ENCODE results near the gene PTPRG. TPM values are rescaled to one million over a fixed set of nuclear protein-coding genes. Genes with fewer than 3 reads are reported as not detected.

PTPRG gene
- total RNA-seq, 1 experiment from 2014 or later, result 0.74 TPM

- no peaks in the 10 kb centered on the region for H3K27me3 ChIP-seq (ENCODE audit: control insufficient read depth, insufficient read depth, low read length)
- no peak for ATAC-seq
- POLR2A ChIA-PET, result no interaction called here
- CTCF ChIA-PET, result no interaction called here
- no peaks in the 10 kb centered on the region; the same call in 1 of the 2 replicates for H3K36me3 ChIP-seq (ENCODE audit: control insufficient read depth, insufficient read depth, low read length)
- no TSS peak for BruUV-seq (replicated peaks)
- no peak overlapping the region for H3K27ac ChIP-seq (ENCODE audit: low read length)
- TF ChIP-seq POLR2AphosphoS5 (IDR thresholded peaks at IDR 0.05; ENCODE audit: low read depth, low read length), result no peak
- TF ChIP-seq SIN3A (IDR thresholded peaks at IDR 0.05; ENCODE audit: borderline replicate concordance, insufficient read depth, low read depth, low read length), result no peak
- no peak for TF ChIP-seq REST (IDR thresholded peaks at IDR 0.05; ENCODE audit: insufficient read depth in 1 of 2, low read depth in 2 of 2, low read length in 1 of 2)
- TF ChIP-seq, protein P1, sequence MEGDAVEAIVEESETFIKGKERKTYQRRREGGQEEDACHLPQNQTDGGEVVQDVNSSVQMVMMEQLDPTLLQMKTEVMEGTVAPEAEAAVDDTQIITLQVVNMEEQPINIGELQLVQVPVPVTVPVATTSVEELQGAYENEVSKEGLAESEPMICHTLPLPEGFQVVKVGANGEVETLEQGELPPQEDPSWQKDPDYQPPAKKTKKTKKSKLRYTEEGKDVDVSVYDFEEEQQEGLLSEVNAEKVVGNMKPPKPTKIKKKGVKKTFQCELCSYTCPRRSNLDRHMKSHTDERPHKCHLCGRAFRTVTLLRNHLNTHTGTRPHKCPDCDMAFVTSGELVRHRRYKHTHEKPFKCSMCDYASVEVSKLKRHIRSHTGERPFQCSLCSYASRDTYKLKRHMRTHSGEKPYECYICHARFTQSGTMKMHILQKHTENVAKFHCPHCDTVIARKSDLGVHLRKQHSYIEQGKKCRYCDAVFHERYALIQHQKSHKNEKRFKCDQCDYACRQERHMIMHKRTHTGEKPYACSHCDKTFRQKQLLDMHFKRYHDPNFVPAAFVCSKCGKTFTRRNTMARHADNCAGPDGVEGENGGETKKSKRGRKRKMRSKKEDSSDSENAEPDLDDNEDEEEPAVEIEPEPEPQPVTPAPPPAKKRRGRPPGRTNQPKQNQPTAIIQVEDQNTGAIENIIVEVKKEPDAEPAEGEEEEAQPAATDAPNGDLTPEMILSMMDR (IDR thresholded peaks at IDR 0.05), result no peak
- TF ChIP-seq TCF7L2 (IDR thresholded peaks at IDR 0.05; ENCODE audit: low read depth, low read length), result no peak
- H3K4me1 ChIP-seq (ENCODE audit: control insufficient read depth, insufficient read depth, low read length), result no peaks in the 10 kb centered on the region
- H3K9me3 ChIP-seq (ENCODE audit: control insufficient read depth, insufficient read depth, low read depth, low read length), result no peaks in the 10 kb centered on the region
- H3K4me3 ChIP-seq (ENCODE audit: low read depth in 2 of 2, low read length in 2 of 2), result no peak overlapping the region
- DNase-seq (ENCODE audit: low read depth, low spot score), result no peak
- in situ Hi-C loops (cut with HindIII; ENCODE audit: low pct_unique_long_range_greater_than_20kb, low sequenced_read_pairs), result no loop called here
- intact Hi-C loops (cut with micrococcal nuclease; ENCODE audit: unreplicated experiment), result no loop called here
Observed at GRCh38 chr3:62248734-62249483, 687.5 kb downstream of the PTPRG start.

DNA sequence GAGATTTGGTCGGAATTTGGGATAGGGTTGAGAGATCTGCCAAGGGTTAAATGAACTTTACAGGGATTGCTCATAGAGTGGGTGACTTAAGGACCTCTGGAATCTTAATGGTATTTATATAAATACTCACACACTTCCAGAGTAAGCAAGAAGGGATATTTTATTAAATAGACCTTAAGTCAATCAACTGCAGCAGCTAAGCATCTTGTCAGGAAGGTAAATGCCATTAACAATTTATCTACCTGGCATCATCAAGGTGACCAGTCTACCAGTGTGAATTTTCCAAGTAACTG, 688.1 kb downstream of the PTPRG start:
- in situ Hi-C loops (cut with HindIII; ENCODE audit: low pct_unique_long_range_greater_than_20kb, low sequenced_read_pairs), result no loop called here
- no TSS peak for BruUV-seq (replicated peaks)

More for the DNA sequence above, 688.1 kb downstream of the PTPRG start:
- TF ChIP-seq REST (IDR thresholded peaks at IDR 0.05; ENCODE audit: insufficient read depth in 1 of 2, low read depth in 2 of 2, low read length in 1 of 2) (no peak), POLR2AphosphoS5 (IDR thresholded peaks at IDR 0.05; ENCODE audit: low read depth, low read length) (no peak), SIN3A (IDR thresholded peaks at IDR 0.05; ENCODE audit: borderline replicate concordance, insufficient read depth, low read depth, low read length) (no peak), TCF7L2 (IDR thresholded peaks at IDR 0.05; ENCODE audit: low read depth, low read length) (no peak)
- TF ChIP-seq, protein P1 (IDR thresholded peaks at IDR 0.05), result no peak
- no peaks in the 10 kb centered on the region for H3K27me3 ChIP-seq (ENCODE audit: control insufficient read depth, insufficient read depth, low read length)
- no peak overlapping the region for H3K27ac ChIP-seq (ENCODE audit: low read length)
- no peak for ATAC-seq
- no peaks in the 10 kb centered on the region for H3K9me3 ChIP-seq (ENCODE audit: control insufficient read depth, insufficient read depth, low read depth, low read length)
- no peak overlapping the region for H3K4me3 ChIP-seq (ENCODE audit: low read depth in 2 of 2, low read length in 2 of 2)
- no peaks in the 10 kb centered on the region for H3K4me1 ChIP-seq (ENCODE audit: control insufficient read depth, insufficient read depth, low read length)
- H3K36me3 ChIP-seq (ENCODE audit: control insufficient read depth, insufficient read depth, low read length), result no peaks in the 10 kb centered on the region; the same call in 1 of the 2 replicates
- ChIA-PET POLR2A (no interaction called here), CTCF (interaction anchor here (0.6 kb wide), 1 partner anchor 311 kb away, joined by 3 read pairs; no protein-coding TSS in a partner anchor)
- DNase-seq (ENCODE audit: low read depth, low spot score), result no peak
- intact Hi-C loops (cut with micrococcal nuclease; ENCODE audit: unreplicated experiment), result no loop called here

All from Panc1 (cell line).